Activated naive CD4-positive, alpha-beta T cell treated with Interleukin-2 at 50 U/mL for 16 hours (primary cell): Measurements from ENCODE around the gene PLEKHM2.
"Not testable (repeated sequence)": the region's sequence is repeated elsewhere in the genome, so short reads cannot be mapped to it uniquely, and the experiment has no call there.

ENCODE experiments used
- DNase-seq: peaks from one replicate; pipeline ENCODE4 v3.0.0-alpha.2; 2020

PLEKHM2 gene

GRCh38 chr1:15678578-15678977 lies 5.5 kb upstream of the PLEKHM2 start:
- DNase-seq = no peak

DNA sequence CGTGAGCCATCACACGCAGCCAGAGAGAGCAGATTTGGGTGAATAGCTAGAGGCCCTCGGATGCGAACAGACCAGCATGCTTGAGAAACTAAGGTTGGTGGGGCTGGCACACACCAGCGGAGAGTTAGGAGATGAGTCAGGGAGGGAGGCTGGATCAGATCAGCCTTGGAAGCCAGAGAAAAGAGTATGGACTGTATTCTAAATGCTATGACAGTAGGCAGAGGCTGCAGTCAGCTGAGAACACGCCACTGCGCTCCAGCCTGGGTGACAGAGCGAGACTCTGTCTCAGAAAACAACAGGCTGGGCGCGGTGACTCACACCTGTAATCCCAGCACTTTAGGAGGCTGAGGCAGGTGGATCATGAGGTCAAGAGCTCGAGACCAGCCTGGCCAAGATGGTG lies 4.0 kb upstream of the PLEKHM2 start:
- no peak for DNase-seq

DNA sequence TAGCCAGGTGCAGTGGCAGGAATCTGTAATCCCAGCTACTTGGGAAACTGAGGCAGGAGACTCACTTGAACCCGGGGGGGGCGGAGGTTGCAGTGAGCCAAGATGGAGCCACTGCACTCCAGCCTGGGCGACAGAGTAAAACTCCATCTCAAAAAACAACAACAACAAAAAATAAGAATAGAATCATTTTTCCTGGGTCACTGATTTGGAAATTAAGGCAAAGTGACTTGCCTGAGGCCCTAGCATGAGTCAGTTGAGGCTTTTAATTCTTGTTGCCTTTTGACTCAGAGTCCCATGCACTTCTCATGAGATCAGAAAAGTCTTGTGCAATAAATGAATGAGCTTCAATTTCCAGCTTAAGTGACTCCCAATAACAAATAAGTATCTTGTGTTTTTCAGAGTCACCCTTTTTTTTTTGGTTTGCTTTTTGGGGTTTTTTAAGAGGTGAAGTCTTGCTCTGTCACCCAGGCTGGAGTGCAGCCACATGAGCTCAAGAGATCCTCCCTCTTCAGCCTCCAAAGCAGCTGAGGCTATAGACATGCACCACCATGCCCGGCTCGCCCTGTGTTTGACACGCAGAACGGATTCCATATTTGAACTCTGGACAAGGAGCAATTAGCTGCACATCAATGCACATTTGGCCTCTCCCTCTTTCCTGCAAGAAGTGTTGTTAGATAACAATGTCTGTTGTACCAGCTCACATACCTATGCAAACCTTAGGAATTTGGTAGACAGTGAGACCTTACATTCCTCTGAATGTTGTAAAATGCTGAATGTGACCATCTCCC lies 3.4 kb upstream of the PLEKHM2 start:
- no peak for DNase-seq

- DNase-seq = no peak
These were observed 2.5 kb upstream of the PLEKHM2 start for GRCh38 chr1:15681349-15682292.

DNA sequence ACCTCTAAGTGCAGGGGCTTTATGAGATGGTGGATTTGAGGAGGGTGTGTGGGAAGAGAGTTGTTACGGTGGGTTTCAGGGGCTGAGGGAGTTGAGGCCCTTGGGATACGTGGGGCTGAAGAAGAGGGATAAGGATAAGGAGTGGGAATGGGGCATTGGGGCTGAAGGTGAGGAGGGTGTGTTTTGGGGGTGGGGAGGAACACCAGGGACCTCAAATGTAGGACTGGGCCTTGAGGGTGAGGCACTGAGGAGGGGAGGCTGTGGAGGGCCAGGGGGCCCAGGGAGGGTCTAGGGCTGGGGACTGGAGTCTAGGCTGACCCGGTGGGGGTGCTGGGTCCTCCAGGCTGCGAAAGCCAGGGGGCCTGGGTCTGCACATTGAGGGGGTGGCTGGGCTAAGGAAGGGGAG lies 1.2 kb upstream of the PLEKHM2 start:
- no peak for DNase-seq

DNA sequence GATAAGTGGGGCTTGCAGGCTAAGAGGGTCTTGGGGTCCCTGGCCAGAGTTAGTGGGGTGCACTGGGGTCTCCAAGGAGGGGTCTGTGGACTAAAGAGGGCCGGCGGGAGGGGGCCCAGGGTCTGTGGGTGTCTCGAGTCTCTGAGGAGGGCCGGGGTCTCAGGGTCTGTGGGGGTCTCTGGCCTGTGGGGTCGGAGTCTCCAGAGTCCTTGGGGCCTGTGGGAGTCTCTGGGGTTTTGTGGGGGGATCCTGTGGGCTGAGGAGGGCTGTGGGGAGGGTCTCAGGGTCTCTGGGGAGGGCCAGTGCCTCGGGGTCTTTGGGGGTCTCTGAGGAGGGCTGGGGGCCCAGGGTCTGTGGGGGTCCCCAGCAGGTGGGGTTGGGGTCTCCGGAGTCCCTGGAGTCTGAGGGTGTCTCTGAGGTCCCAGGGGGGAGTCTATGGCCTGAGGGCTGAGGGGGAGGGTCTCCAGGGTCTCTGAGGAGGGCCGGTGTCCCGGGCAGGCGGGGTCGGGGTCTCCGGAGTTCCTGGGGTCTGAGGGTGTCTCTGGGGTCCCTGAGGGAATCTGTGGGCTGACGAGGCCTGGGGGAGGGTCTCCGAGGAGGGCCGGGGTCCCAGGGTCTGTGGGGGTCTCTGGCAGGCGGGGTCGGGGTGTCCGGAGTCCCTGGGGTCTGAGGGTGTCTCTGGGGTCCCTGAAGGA lies 628 bp upstream of the PLEKHM2 start:
- DNase-seq = no peak

DNA sequence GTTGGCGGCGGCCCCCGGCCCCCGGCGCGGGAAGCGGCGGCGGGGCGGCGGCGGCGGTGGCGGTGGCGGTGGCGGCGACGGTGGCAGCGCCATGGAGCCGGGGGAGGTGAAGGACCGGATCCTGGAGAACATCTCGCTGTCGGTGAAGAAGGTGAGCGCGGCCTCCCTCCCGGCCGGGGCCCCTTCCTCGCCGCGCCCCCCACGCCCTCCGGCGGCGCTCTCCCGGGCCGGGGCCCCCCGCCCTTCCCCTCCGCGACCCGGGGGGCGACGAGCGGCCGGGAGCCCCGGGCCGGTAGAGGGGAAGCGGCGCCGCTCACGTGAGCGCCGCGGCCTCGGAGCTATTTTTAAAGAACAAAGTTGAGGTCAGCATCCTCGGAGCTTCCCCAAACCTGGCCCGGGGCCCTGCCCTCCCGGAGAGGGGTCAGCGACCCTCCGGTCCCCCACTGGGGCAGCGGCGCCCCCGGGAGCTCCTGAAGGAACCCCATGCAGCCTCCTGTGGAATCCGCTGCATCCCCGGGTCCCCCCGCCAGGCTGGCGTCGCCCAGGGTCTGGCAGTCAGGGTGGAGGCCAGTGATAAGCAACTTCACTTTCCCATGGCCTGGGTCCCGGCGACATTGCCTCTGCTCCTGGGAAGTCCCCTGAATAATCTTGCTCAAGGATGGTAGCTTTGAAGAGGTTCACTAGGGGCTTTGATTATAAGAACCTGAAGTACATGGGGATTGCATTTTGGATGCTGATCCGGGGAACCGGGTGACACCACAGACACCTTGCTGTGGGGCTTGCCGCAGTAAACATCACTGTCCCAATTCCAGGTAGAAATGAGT lies 560 bp downstream of the PLEKHM2 start:
- DNase-seq = peak; percentile 40

DNA sequence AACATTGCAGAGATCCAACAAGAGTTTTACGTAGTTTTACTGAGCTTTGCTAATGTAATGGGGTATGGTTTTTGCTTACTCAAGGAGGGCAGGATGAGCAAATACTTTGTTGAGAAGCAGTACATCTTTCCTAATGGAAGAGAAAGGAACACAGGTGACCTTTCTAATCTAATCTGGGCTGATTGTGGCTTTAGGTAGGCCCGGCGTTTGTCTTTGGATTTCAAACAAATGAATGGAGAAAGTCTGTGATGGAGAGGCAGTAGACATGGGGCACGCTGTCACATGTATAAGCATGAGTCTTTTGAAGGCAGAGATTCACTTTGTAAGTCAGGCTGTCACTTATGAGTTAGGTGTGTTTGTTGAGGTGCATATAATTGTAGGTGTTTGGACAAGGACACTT lies 1.7 kb downstream of the PLEKHM2 start:
- no peak for DNase-seq

GRCh38 chr1:15687446-15687845 lies 3.3 kb downstream of the PLEKHM2 start:
- no peak for DNase-seq

DNA sequence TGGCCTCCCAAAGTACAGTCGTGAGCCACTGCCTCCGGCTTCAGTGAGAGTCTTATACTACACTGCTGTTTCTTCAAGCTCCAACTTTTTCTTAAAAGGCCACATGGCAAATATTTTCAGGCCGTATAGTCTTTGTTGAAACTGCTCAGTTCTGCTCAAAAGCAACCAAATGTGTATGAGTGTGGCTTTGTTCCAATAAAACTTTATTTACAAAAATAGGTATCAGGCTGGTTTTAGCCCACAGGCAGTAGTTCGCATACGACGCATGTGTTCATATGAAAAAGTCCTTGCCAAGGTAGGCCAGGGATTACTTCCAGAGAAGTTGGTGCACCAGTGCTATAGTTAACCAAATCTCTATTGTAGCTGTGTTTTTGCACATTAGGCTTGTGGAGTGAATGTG lies 6.2 kb downstream of the PLEKHM2 start:
- no peak for DNase-seq

- DNase-seq = no peak
These were observed 7.4 kb downstream of the PLEKHM2 start for GRCh38 chr1:15691434-15692032.

DNA sequence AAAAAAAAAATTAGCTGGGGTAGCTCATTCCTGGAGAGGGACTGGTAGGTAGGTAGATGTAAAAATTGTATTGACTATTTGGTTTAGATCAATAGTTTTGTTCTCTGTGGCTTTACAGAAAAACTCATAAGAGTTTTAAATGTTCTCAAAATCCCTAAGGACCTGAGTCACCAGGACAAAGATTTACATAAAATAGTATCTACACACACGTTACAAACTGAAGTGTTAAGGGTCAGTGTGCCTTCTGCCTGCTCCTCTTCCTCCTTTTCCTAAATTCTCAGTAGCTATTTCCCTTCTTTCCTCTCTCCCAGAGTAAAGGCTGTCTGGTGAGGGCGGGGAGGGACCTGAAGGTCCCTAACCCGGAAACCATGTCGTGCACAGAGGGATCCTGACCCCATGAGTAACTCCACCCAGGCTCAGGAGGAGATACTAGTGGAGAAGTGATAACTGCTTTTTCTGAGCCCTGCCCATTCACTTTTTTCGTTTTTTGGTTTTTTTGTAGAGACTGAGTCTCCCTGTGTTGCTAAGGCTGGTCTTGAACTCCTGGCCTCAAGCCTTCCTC lies 8.1 kb downstream of the PLEKHM2 start:
- no peak for DNase-seq

DNA sequence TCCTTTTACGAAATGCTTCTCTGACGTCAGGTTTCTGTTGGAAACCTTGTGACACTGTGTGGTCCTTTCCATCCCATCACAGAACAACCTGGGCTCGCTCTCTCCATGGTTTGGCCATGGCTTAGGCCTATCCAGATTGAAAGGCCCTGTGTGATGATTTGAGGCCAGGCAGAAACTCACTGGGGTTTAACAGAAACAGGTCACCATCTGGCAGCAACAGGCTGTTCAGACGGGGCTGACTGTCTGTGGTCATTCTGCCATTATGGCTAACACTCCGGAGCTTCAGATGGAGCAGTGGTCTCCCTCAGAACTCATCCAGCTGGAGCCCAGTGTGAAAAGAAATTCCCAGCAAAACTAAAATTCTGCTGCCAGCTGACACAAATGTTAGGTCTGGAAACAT lies 9.3 kb downstream of the PLEKHM2 start:
- DNase-seq = no peak

GRCh38 chr1:15696956-15697521 lies 12.9 kb downstream of the PLEKHM2 start:
- peak; percentile 17 for DNase-seq

DNA sequence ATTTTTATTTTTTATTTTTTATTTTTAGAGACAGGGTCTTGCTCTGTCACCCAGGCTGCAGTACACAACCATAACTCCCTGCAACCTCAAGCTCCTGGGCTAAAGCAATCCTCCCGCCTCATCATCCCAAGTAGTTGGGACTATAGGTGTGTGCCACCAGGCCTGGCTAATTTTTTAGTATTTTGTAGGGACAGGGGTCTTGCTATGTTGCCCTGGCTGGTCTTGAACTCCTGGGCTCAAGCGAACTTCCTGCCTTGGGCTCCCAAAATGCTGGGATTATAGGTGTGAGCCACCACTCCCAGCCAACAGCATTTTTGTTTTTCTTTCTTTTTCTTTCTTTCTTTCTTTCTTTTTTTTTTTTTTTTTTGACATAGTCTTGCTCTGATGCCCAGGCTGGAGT lies 14.1 kb downstream of the PLEKHM2 start:
- DNase-seq = no peak

DNA sequence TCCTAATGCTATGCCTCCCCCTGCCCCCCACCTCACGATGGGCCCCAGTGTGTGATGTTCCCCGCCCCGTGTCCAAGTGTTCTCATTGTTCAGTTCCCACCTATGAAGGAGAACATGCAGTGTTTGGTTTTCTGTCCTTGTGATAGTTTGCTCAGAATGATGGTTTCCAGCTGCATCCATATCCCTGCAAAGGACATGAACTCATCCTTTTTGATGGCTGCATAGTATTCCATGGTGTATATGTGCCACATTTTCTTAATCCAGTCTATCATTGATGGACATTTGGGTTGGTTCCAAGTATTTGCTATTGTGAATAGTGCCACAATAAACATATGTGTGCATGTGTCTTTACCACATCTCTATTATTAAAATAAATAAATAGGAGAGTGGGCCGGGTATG lies 15.2 kb downstream of the PLEKHM2 start:
- DNase-seq = not testable (repeated sequence)

GRCh38 chr1:15700508-15700907 lies 16.4 kb downstream of the PLEKHM2 start:
- DNase-seq = no peak

DNA sequence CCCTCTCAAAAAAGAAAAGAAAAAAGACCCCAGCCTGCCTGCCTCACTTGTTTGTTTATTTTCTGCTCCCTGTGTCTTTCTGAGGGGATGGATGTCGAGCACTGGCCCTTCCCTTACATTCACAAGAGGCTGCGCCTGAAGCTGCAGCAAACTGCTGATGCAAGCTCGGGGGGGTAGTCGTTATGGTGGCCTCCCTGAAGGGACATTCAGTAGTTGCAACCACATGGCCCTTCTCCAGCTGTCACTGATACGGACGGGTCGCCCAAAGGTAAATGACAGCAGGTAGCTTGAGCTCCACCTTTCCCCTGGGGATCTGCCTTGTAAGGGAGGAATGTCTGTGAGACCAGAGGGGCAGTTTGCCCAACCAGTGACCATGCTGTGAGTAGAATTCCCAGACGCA lies 17.7 kb downstream of the PLEKHM2 start:
- no peak for DNase-seq

- DNase-seq = no peak
These were observed 18.8 kb downstream of the PLEKHM2 start for GRCh38 chr1:15702722-15703550.

- no peak for DNase-seq
These were observed 19.4 kb downstream of the PLEKHM2 start for GRCh38 chr1:15703562-15703961.
